Keratinocyte (primary cell): ENCODE data around the gene AHCTF1.
"Not testable (repeated sequence)": the region's sequence is repeated elsewhere in the genome, so short reads cannot be mapped to it uniquely, and the experiment has no call there.

Source experiments
- EZH2 ChIP-seq: IDR thresholded peaks from one replicate; pipeline ENCODE4 v1.6.1; 2012; ENCODE audit warnings: inconsistent platforms, mild to moderate bottlenecking, low read length, moderate library complexity
- TF ChIP-seq, protein P1 (sequence below), 3 experiments: IDR thresholded peaks in 1 of 3; conservative IDR thresholded peaks in 1 of 3; optimal IDR thresholded peaks in 1 of 3; 2 replicates in 2 of 3; 3 replicates in 1 of 3; pipeline versions ENCODE3 to v1.5.1; 2011; ENCODE audit warnings: low read length in 3 of 3, mild to moderate bottlenecking in 3 of 3, moderate library complexity in 2 of 3, control low read depth in 1 of 3, inconsistent platforms in 1 of 3; ENCODE audit not compliant: insufficient read depth in 2 of 3; ENCODE audit errors: extremely low read depth in 1 of 3

DNA sequence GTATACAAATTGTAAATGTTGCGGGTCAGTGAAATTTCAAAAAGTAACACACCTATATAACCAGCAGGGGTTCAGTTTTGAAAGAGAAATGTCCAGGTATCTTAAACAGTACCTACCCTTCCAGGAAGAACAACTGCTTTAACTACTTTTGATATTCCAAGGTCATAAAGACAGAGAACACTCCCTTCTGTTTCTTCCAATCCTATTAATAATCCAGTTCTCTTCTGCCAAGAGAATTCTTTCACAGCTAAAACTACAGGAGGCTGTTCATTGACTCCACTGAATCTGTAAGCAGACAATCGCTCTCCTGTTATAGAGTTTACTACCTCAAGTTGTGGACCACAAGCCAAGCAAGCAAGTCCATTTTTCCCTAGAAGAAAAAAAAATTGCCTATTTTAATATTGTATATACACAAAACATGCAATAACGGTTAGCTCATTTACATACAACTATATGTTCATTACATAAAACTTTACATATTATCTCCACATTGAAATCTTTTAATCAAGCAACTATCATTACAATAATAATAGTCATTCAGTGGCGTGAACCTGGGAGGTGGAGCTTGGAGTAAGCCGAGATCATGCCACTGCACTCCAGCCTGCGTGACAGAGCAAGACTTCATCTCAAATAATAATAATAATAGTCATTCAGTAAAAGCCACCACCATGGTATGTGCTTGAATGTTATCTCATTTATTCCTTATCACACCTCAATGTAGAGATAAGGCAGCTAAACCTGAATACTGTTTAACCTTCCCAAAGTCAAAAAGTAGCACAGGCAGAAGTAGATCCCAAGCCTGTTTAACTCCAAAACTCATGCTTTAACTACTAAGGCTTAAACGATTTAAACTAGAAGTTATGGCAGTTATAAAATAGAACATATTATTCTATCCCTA is 15.5 kb downstream of the AHCTF1 start:
- TF ChIP-seq, protein P1, sequence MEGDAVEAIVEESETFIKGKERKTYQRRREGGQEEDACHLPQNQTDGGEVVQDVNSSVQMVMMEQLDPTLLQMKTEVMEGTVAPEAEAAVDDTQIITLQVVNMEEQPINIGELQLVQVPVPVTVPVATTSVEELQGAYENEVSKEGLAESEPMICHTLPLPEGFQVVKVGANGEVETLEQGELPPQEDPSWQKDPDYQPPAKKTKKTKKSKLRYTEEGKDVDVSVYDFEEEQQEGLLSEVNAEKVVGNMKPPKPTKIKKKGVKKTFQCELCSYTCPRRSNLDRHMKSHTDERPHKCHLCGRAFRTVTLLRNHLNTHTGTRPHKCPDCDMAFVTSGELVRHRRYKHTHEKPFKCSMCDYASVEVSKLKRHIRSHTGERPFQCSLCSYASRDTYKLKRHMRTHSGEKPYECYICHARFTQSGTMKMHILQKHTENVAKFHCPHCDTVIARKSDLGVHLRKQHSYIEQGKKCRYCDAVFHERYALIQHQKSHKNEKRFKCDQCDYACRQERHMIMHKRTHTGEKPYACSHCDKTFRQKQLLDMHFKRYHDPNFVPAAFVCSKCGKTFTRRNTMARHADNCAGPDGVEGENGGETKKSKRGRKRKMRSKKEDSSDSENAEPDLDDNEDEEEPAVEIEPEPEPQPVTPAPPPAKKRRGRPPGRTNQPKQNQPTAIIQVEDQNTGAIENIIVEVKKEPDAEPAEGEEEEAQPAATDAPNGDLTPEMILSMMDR (optimal IDR thresholded peaks at IDR 0.05 in 1 of 3, IDR thresholded peaks at IDR 0.05 in 1 of 3, conservative IDR thresholded peaks at IDR 0.05 in 1 of 3; ENCODE audit: extremely low read depth in 1 of 3, insufficient read depth in 2 of 3, low read length in 3 of 3) = not testable (repeated sequence)
- TF ChIP-seq EZH2 = not testable (repeated sequence)
